Renal cortex interstitium (tissue), 11 donors: Measurements from ENCODE around the gene HPX. TPM values are rescaled to one million over a fixed set of nuclear protein-coding genes. Genes with fewer than 3 reads are reported as not detected.
A peak's percentile ranks its signal among the peaks of the same experiment; 100 is the strongest.

Experiments
- DNase-seq, 11 donors: peaks; one replicate each; pipeline ENCODE4 v3.0.0-alpha.2; 2013; ENCODE audit warnings: low read depth in 9 of 11, low spot score in 4 of 11; ENCODE audit errors: extremely low read depth in 1 of 11
- polyA plus RNA-seq, 3 donors: library from polyadenylated mRNA; unstranded; fragments of 120-200 nt; gene quantifications; one replicate each; pipeline ENCODE4 v1.2.1, GENCODE V29; 2013; ENCODE audit not compliant: insufficient read length in 3 of 3

The HPX gene
- polyA plus RNA-seq, 3 donors, result 3.2 to 4.8 (median 4.2) TPM

- peak in 10 of 11 donors; percentile 68 to 87 (median 81) for DNase-seq
These were observed 32.9 kb upstream of the HPX start, which contains the start of gene TRIM3 for GRCh38 chr11:6473451-6474412. TSS of gene TRIM3 (minus strand) at chr11:6473941. CDS start at chr11:6465695, 8,246 bp downstream.

GRCh38 chr11:6472934-6473333, 32.1 kb upstream of the HPX start:
- DNase-seq, result no peak

- DNase-seq, result no peak
These were observed 28.8 kb upstream of the HPX start for GRCh38 chr11:6469599-6469998.

- peak; percentile 79 to 95 (median 89) for DNase-seq
These were observed 28.1 kb upstream of the HPX start for GRCh38 chr11:6468712-6469495.

GRCh38 chr11:6459099-6459450, 18.3 kb upstream of the HPX start:
- DNase-seq, result no peak

- no peak for DNase-seq
These were observed 17.7 kb upstream of the HPX start for GRCh38 chr11:6458352-6459098.

GRCh38 chr11:6457581-6458320, 17.0 kb upstream of the HPX start:
- no peak for DNase-seq

GRCh38 chr11:6456361-6457073, 15.7 kb upstream of the HPX start:
- DNase-seq, result no peak

- peak in 2 of 11 donors; percentile 28 to 47 for DNase-seq
These were observed 14.3 kb upstream of the HPX start for GRCh38 chr11:6455070-6455469.

GRCh38 chr11:6453152-6453551, 12.4 kb upstream of the HPX start:
- DNase-seq, result no peak

GRCh38 chr11:6452219-6452618, 11.4 kb upstream of the HPX start:
- no peak for DNase-seq

- DNase-seq, result no peak
These were observed 7.8 kb upstream of the HPX start for GRCh38 chr11:6448574-6448973.

GRCh38 chr11:6443269-6444003, 2.6 kb upstream of the HPX start:
- DNase-seq, result peak in 5 of 11 donors; percentile 13 to 30 (median 24)

GRCh38 chr11:6442441-6442840, 1.7 kb upstream of the HPX start:
- DNase-seq, result no peak

- peak in 6 of 11 donors; percentile 19 to 40 (median 24) for DNase-seq
These were observed 1.7 kb downstream of the HPX start for GRCh38 chr11:6438979-6439571.

GRCh38 chr11:6437993-6438392, 2.8 kb downstream of the HPX start:
- DNase-seq, result no peak

- DNase-seq, result no peak
These were observed 3.4 kb downstream of the HPX start for GRCh38 chr11:6437423-6437822.
